ENCODE results near the gene C2CD2.

DNA sequence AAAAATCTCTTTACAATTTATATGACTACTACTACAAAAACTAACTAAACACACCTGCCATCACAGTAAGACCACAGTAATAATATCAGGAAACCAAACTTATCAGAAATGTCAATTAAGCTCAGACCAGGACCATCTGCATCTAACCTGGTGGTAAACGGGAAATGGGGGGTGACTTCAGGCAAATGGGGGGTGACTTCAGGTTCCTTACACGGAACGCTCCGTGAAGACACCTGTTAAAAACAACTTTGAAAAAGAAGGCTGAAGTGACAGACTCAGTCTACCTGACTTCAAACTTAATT is 90.4 kb downstream of the C2CD2 start:
- TF ChIP-seq, protein P1, sequence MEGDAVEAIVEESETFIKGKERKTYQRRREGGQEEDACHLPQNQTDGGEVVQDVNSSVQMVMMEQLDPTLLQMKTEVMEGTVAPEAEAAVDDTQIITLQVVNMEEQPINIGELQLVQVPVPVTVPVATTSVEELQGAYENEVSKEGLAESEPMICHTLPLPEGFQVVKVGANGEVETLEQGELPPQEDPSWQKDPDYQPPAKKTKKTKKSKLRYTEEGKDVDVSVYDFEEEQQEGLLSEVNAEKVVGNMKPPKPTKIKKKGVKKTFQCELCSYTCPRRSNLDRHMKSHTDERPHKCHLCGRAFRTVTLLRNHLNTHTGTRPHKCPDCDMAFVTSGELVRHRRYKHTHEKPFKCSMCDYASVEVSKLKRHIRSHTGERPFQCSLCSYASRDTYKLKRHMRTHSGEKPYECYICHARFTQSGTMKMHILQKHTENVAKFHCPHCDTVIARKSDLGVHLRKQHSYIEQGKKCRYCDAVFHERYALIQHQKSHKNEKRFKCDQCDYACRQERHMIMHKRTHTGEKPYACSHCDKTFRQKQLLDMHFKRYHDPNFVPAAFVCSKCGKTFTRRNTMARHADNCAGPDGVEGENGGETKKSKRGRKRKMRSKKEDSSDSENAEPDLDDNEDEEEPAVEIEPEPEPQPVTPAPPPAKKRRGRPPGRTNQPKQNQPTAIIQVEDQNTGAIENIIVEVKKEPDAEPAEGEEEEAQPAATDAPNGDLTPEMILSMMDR (IDR thresholded peaks at IDR 0.05) = no peak
- TF ChIP-seq POLR2A (IDR thresholded peaks at IDR 0.05) = no peak
